WERI-Rb-1 (cell line): ENCODE measurements around the gene SLAMF7.

Source experiments
- DNase-seq: peaks from one replicate; pipeline ENCODE4 v3.0.0-alpha.2; 2020
- H3K27ac ChIP-seq: fragments of 250-450 bp; sonication (Bioruptor Pico); 2 replicates; pipeline ENCODE4 v1.5.1; 2020; ENCODE audit warnings: mild to moderate bottlenecking, moderate library complexity
- H3K27me3 ChIP-seq: fragments of 250-450 bp; sonication (Bioruptor Pico); 2 replicates; pipeline ENCODE4 v1.5.1; 2021; ENCODE audit warnings: mild to moderate bottlenecking, low read depth, moderate library complexity; ENCODE audit not compliant: insufficient read depth, severe bottlenecking
- H3K36me3 ChIP-seq: fragments of 250-450 bp; sonication (Bioruptor Pico); 2 replicates; pipeline ENCODE4 v1.5.1; 2020; ENCODE audit warnings: mild to moderate bottlenecking, moderate library complexity
- H3K4me3 ChIP-seq: 2 replicates; pipeline ENCODE4 v1.5.1; 2011; ENCODE audit warnings: low read depth, mild to moderate bottlenecking, control low read depth, low read length
- H3K9me3 ChIP-seq: fragments of 250-450 bp; sonication (Bioruptor Pico); 2 replicates; pipeline ENCODE4 v1.5.1; 2021; ENCODE audit warnings: mild to moderate bottlenecking, moderate library complexity; ENCODE audit not compliant: severe bottlenecking
- TF ChIP-seq, protein P1 (sequence below): IDR thresholded peaks from 2 replicates; pipeline ENCODE4 v1.5.1; 2011; ENCODE audit warnings: low read depth, mild to moderate bottlenecking, control low read depth, inconsistent platforms, low read length

Gene SLAMF7

GRCh38 chr1:160731990-160732389, 7.1 kb upstream of the SLAMF7 start:
- H3K27me3 ChIP-seq = peaks cover 70% of the 10 kb centered on the region
- TF ChIP-seq, protein P1, sequence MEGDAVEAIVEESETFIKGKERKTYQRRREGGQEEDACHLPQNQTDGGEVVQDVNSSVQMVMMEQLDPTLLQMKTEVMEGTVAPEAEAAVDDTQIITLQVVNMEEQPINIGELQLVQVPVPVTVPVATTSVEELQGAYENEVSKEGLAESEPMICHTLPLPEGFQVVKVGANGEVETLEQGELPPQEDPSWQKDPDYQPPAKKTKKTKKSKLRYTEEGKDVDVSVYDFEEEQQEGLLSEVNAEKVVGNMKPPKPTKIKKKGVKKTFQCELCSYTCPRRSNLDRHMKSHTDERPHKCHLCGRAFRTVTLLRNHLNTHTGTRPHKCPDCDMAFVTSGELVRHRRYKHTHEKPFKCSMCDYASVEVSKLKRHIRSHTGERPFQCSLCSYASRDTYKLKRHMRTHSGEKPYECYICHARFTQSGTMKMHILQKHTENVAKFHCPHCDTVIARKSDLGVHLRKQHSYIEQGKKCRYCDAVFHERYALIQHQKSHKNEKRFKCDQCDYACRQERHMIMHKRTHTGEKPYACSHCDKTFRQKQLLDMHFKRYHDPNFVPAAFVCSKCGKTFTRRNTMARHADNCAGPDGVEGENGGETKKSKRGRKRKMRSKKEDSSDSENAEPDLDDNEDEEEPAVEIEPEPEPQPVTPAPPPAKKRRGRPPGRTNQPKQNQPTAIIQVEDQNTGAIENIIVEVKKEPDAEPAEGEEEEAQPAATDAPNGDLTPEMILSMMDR = no peak
- no peak overlapping the region for H3K4me3 ChIP-seq
- peaks cover 5% of the 10 kb centered on the region for H3K9me3 ChIP-seq
- H3K36me3 ChIP-seq = no peaks in the 10 kb centered on the region
- no peak overlapping the region for H3K27ac ChIP-seq
- no peak for DNase-seq

DNA sequence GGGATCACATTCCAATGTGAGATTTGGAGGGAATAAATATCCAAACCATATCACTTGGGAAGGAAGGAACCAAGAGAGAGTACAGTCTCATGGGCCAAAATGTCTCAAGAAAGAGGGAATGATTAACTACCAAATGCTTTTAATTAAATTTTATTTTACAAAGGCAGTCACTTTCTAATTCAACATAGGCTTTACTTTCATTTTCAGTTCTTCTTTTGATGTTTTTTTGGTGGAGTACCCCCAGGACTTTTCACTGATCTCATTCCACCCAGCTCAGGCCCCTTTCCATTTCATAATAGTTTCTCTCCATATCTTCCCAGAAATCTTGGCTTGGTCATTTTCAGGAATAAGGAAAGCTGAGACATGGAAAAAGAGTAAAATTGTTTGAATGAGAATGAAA, 5.1 kb upstream of the SLAMF7 start:
- DNase-seq = no peak
- TF ChIP-seq, protein P1 = no peak

GRCh38 chr1:160734301-160734700, 4.7 kb upstream of the SLAMF7 start:
- Histone ChIP-seq H3K4me3 (no peak overlapping the region), H3K36me3 (no peaks in the 10 kb centered on the region), H3K9me3 (peaks cover 5% of the 10 kb centered on the region), H3K27ac (no peak overlapping the region), H3K27me3 (peaks cover 69% of the 10 kb centered on the region)
- TF ChIP-seq, protein P1 = no peak
- DNase-seq = no peak

More for the DNA sequence above, 5.1 kb upstream of the SLAMF7 start:
- peaks cover 69% of the 10 kb centered on the region for H3K27me3 ChIP-seq
- no peak overlapping the region for H3K27ac ChIP-seq
- H3K4me3 ChIP-seq = no peak overlapping the region
- no peaks in the 10 kb centered on the region for H3K36me3 ChIP-seq
- H3K9me3 ChIP-seq = peaks cover 5% of the 10 kb centered on the region

DNA sequence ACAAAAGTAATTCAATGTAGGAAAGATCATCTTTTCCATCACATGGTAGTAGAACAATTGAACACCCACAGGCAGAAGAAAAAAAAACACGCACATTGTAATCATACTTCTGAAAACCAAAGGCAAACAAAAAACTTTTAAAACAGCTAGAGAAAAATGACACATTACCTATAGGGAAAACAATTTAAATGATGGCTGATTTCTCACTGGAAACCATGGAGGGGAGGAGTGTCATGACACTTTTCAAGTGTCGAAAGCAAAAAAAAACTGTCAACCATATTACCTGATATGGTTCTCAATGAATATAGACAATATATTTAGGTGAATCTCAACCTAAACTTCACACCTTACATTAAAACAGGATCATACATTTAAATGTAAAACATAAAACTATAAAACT, 776 bp upstream of the SLAMF7 start:
- DNase-seq = no peak
- TF ChIP-seq, protein P1 = no peak
- no peaks in the 10 kb centered on the region for H3K36me3 ChIP-seq
- no peak overlapping the region for H3K4me3 ChIP-seq
- peaks cover 2% of the 10 kb centered on the region for H3K9me3 ChIP-seq
- peaks cover 90% of the 10 kb centered on the region for H3K27me3 ChIP-seq
- H3K27ac ChIP-seq = no peak overlapping the region

DNA sequence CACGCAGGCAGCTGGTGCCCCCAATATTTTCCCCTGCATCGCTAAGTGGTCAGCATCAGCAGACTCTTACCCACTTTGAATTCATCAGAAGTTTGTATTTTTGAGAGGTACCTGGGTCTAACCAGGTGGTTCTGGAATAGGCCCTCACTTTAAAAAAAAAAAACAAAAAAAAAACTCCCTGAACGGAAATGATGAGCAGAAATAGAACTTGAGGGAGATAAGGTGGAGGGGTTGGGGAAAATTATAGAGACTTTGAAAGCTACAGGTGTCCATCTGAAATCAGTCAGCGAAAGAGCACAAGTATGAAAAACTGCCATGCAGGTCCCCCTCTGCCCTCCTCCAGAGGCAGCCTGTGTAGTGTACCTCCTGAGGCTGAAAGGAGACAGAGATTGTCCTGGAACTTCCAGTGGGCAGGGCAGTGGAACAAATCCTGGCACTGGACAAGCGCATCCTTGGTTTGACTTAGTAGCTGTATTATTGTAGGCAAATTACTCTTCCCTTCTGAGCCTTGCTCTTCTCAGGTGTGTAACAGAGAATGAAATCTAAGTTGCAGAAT, 1.2 kb downstream of the SLAMF7 start:
- Histone ChIP-seq H3K4me3 (no peak overlapping the region), H3K27me3 (peaks cover 95% of the 10 kb centered on the region), H3K9me3 (peaks cover 2% of the 10 kb centered on the region), H3K36me3 (no peaks in the 10 kb centered on the region), H3K27ac (no peak overlapping the region)
- TF ChIP-seq, protein P1 = no peak
- DNase-seq = no peak

DNA sequence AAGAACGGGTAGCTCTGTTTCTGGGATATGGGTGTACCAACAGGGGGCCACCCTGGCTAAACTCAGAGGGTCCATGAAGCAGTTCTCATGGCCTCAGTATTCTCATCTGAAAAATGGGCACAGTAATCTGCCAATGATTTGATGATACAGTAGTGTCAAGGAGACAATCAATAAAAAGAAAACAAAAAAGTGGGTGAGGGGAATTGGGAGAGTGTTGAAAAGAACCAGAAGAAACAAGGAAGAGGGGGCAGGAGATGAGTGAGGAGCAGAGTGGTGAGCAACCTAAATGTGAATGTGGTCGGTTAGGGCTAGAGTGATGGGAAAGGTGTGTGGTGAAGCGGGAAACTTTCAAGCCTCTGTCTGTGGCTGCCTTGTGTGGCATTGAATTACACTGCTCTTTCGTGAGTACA, 2.0 kb downstream of the SLAMF7 start:
- DNase-seq = no peak
- Histone ChIP-seq H3K36me3 (no peaks in the 10 kb centered on the region), H3K4me3 (no peak overlapping the region), H3K27me3 (peaks cover 99% of the 10 kb centered on the region), H3K27ac (no peak overlapping the region), H3K9me3 (peaks cover 2% of the 10 kb centered on the region)
- TF ChIP-seq, protein P1 = no peak
